Thyroid gland (tissue), 4 donors: Measurements from ENCODE around the gene OR6Y1. TPM values are rescaled to one million over a fixed set of nuclear protein-coding genes. Genes with fewer than 3 reads are reported as not detected.

ENCODE experiments used
- DNase-seq, 2 donors: peaks; one replicate each; pipeline ENCODE4 v3.0.0-alpha.2; 2019
- H3K27ac ChIP-seq, 3 donors: fragments of 200-600 bp; sonication (generic); 1 replicate in 2 of 3; 2 replicates in 1 of 3; pipeline ENCODE4 v1.5.1; 2016 to 2019; ENCODE audit warnings: mild to moderate bottlenecking in 1 of 3, moderate library complexity in 1 of 3
- H3K27me3 ChIP-seq: fragments of 200-600 bp; sonication (generic); one replicate; pipeline ENCODE4 v1.5.1; 2019
- H3K36me3 ChIP-seq, 2 donors: fragments of 200-600 bp; sonication (generic); one replicate each; pipeline ENCODE4 v1.5.1; 2016 to 2019
- H3K4me1 ChIP-seq, 2 donors: fragments of 200-600 bp; sonication (generic); one replicate each; pipeline ENCODE4 v1.5.1; 2017 to 2019
- H3K4me3 ChIP-seq, 3 donors: fragments of 200-600 bp; sonication (generic); replicated peaks in 1 of 3; 1 replicate in 2 of 3; 2 replicates in 1 of 3; pipeline ENCODE4 v1.5.1; 2016; ENCODE audit warnings: mild to moderate bottlenecking in 1 of 3
- H3K9me3 ChIP-seq: fragments of 200-600 bp; sonication (generic); one replicate; pipeline ENCODE4 v1.5.1; 2017
- POLR2A ChIP-seq, 2 donors: fragments of 450-650 bp; IDR thresholded peaks; one replicate each; pipeline ENCODE4 v1.6.1; 2017; ENCODE audit warnings: antibody characterized with exemption in 2 of 2, mild to moderate bottlenecking in 2 of 2, moderate library complexity in 1 of 2
- WGBS, 2 donors: methylation state at CpG; one replicate each; pipeline ENCODE4 v1.1.5; 2017; 5-methylcytosine and 5-hydroxymethylcytosine counted together
- intact Hi-C: fragments of 100-400 bp; cut with DNase I; formaldehyde crosslinking; loops from one replicate; pipeline ENCODE4 v1.15.1; 2023
- total RNA-seq, 4 donors: library from RNA; depleted of rRNA; stranded (reverse); fragments of >200 nt; gene quantifications; one replicate each; pipeline ENCODE4 v1.2.3, GENCODE V29; 2016
- TF ChIP-seq, protein P1 (sequence below), 6 experiments: fragments of 200-600 bp in 3 of 6; fragments of 450-650 bp in 3 of 6; sonication (generic) in 3 of 6; IDR thresholded peaks; one replicate each; pipeline ENCODE4 v1.5.1; 2016 to 2019; ENCODE audit warnings: antibody characterized with exemption in 6 of 6, mild to moderate bottlenecking in 2 of 6, inconsistent platforms in 1 of 6, moderate library complexity in 1 of 6

OR6Y1 gene
- total RNA-seq, 4 donors from 2014 or later: not detected

- TF ChIP-seq POLR2A (IDR thresholded peaks at IDR 0.05): no peak
- TF ChIP-seq, protein P1, sequence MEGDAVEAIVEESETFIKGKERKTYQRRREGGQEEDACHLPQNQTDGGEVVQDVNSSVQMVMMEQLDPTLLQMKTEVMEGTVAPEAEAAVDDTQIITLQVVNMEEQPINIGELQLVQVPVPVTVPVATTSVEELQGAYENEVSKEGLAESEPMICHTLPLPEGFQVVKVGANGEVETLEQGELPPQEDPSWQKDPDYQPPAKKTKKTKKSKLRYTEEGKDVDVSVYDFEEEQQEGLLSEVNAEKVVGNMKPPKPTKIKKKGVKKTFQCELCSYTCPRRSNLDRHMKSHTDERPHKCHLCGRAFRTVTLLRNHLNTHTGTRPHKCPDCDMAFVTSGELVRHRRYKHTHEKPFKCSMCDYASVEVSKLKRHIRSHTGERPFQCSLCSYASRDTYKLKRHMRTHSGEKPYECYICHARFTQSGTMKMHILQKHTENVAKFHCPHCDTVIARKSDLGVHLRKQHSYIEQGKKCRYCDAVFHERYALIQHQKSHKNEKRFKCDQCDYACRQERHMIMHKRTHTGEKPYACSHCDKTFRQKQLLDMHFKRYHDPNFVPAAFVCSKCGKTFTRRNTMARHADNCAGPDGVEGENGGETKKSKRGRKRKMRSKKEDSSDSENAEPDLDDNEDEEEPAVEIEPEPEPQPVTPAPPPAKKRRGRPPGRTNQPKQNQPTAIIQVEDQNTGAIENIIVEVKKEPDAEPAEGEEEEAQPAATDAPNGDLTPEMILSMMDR (IDR thresholded peaks at IDR 0.05): no peak
- H3K27me3 ChIP-seq: no peaks in the 10 kb centered on the region
- H3K9me3 ChIP-seq: no peaks in the 10 kb centered on the region
- DNase-seq: no peak
- 19% methylated on average over 4 of the region's 4 CpGs for WGBS, 2 donors
- no peak overlapping the region for H3K27ac ChIP-seq
- H3K4me3 ChIP-seq: no peak overlapping the region
- no peaks in the 10 kb centered on the region for H3K4me1 ChIP-seq
- no peaks in the 10 kb centered on the region for H3K36me3 ChIP-seq
- intact Hi-C loops: no loop called here
These were observed 44.6 kb downstream of the OR6Y1 start for GRCh38 chr1:158509471-158510156.

GRCh38 chr1:158507511-158507910, 46.7 kb downstream of the OR6Y1 start:
- intact Hi-C loops: no loop called here
- 92 to 93% methylated on average over 2 of the region's 2 CpGs for WGBS, 2 donors
- TF ChIP-seq POLR2A (IDR thresholded peaks at IDR 0.05): no peak
- TF ChIP-seq, protein P1 (IDR thresholded peaks at IDR 0.05): no peak
- no peaks in the 10 kb centered on the region for H3K4me1 ChIP-seq
- no peaks in the 10 kb centered on the region for H3K27me3 ChIP-seq
- no peak overlapping the region for H3K4me3 ChIP-seq
- no peak overlapping the region for H3K27ac ChIP-seq
- H3K9me3 ChIP-seq: no peaks in the 10 kb centered on the region
- no peak for DNase-seq
- no peaks in the 10 kb centered on the region for H3K36me3 ChIP-seq

DNA sequence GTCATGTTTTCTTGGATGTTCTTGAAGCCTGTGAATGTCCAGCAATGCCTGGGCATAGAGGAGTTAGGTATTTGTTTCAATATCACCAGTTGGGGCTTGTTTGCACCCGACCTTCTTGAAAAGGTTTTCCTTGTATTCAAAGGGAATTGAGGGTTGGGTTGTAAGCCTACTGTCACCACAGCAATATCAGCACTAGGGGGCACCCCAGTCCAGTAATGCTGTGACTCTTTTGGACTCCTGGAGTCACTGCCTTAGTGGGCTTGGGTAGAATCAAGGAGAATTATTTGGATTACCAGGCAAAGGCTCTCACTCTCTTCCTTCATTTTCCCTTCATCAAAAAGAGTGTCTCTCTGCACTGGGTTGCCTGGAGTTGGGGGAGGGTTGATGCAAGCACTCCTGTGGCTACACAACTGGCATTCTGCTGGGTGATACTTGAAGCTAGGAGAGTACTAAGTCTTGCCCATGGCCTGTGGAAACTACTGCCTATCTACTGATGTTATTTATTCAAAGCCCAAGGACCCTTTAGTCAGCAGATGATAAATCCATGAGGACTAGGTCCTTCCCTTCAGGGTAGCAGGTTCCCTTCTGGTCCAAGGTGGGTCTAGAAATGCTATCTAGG, 47.7 kb downstream of the OR6Y1 start:
- DNase-seq: peak in 1 of 2 donors; percentile 2
- Histone ChIP-seq H3K27me3 (no peaks in the 10 kb centered on the region), H3K9me3 (no peaks in the 10 kb centered on the region), H3K4me1 (no peaks in the 10 kb centered on the region), H3K27ac (no peak overlapping the region), H3K36me3 (no peaks in the 10 kb centered on the region), H3K4me3 (no peak overlapping the region)
- intact Hi-C loops: no loop called here
- TF ChIP-seq POLR2A (IDR thresholded peaks at IDR 0.05): no peak
- TF ChIP-seq, protein P1 (IDR thresholded peaks at IDR 0.05): peak in 1 of 6 experiments; percentile 5
- 17 to 35% methylated on average over 1 of the region's 1 CpG for WGBS, 2 donors

DNA sequence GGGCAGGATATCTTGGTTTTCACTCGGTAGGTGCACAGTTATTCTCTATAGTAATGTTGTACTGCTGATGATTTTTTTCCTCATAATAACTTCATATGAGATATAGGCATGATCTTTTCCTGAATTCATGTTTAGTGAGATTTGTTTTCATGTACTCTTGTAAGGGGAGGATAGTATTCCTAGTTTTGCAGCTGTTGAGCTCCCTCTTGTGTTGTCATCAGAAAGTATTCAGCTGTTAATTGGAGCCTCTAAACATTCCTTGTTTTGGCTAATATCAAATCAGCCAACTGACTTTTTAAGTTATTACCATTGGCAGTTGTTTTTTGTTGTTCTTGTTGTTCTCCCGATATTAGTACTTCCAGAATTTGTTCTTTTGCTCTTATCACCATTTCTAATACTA, 57.8 kb downstream of the OR6Y1 start:
- no peak for DNase-seq
- 32 to 41% methylated on average over 2 of the region's 2 CpGs for WGBS, 2 donors
- no peaks in the 10 kb centered on the region for H3K36me3 ChIP-seq
- TF ChIP-seq, protein P1 (IDR thresholded peaks at IDR 0.05): no peak
- TF ChIP-seq POLR2A (IDR thresholded peaks at IDR 0.05): no peak
- intact Hi-C loops: no loop called here
- H3K9me3 ChIP-seq: no peaks in the 10 kb centered on the region
- no peak overlapping the region for H3K27ac ChIP-seq
- H3K27me3 ChIP-seq: no peaks in the 10 kb centered on the region
- no peaks in the 10 kb centered on the region for H3K4me1 ChIP-seq
- H3K4me3 ChIP-seq: no peak overlapping the region

DNA sequence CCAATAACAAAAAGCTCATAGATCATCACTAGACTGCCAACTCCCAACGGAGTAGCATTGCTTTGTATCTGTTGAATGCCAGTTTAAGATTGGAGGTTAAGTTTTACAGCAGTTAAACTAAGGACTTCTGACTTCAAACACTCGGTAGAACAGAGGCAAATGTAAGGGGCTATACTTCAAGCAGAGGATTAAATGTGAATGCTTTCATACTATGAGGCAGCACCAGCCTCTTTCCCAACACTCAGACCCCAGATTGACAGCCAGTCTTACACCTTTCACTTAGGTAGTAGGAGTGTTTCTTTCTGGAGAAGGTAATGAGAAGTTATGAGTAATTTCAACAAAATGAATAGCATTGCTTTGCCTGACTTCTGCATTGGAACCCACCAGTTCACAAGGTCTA, 59.4 kb downstream of the OR6Y1 start:
- intact Hi-C loops: no loop called here
- TF ChIP-seq, protein P1 (IDR thresholded peaks at IDR 0.05): no peak
- TF ChIP-seq POLR2A (IDR thresholded peaks at IDR 0.05): no peak
- H3K27me3 ChIP-seq: no peaks in the 10 kb centered on the region
- no peaks in the 10 kb centered on the region for H3K9me3 ChIP-seq
- DNase-seq: no peak
- H3K27ac ChIP-seq: no peak overlapping the region
- 50 to 56% methylated on average over 2 of the region's 2 CpGs for WGBS, 2 donors
- no peak overlapping the region for H3K4me3 ChIP-seq
- no peaks in the 10 kb centered on the region for H3K36me3 ChIP-seq
- H3K4me1 ChIP-seq: no peaks in the 10 kb centered on the region
